A549 (cell line): ENCODE data around the gene PAXX. TPM values are rescaled to one million over a fixed set of nuclear protein-coding genes. Genes with fewer than 3 reads are reported as not detected.

Experiments used
- ATAC-seq, 2 experiments: fragments of 200-7000 bp in 1 of 2; fragments of >200 bp in 1 of 2; cut with Nextera tagmentation in 1 of 2; cut with Tn5 transposase in 1 of 2; 3 replicates each; pipeline versions ENCODE4 v1.8.0 to v1.9.1; 2018 to 2020; ENCODE audit warnings: mild to moderate bottlenecking in 1 of 2, moderate library complexity in 1 of 2
- CTCF ChIA-PET: fragments of 300-600 bp; sonication (Branson Sonifier 250); formaldehyde crosslinking; extraction: SDS; loops from one replicate; lab custom pipeline; 2021; ENCODE audit warnings: antibody characterized with exemption, inconsistent platforms; lab: Yijun Ruan, JAX
- POLR2A ChIA-PET: fragments of 350-600 bp; formaldehyde crosslinking; extraction: SDS; loops from one replicate; lab custom pipeline; 2021; ENCODE audit warnings: antibody characterized with exemption, inconsistent platforms; lab: Yijun Ruan, JAX
- DNase-seq, 2 experiments: peaks; one replicate each; pipeline versions ENCODE4 v3.0.0 to v3.0.0-alpha.2; 2011 to 2016; ENCODE audit warnings: low read depth in 1 of 2, low spot score in 1 of 2
- FAIRE-seq: peaks from 2 replicates; lab custom pipeline; 2011; peaks lifted over from hg19 to GRCh38; lab: Jason Lieb, UNC
- H3K27ac ChIP-seq, 2 experiments: fragments of >200 bp; sonication (Bioruptor Twin); formaldehyde crosslinking; 3 replicates each; pipeline ENCODE4 v1.5.1; 2016 to 2017
- H3K4me1 ChIP-seq: fragments of >200 bp; sonication (Bioruptor Twin); formaldehyde crosslinking; 3 replicates; pipeline ENCODE4 v1.6.1; 2016
- H3K4me2 ChIP-seq: fragments of >200 bp; sonication (Bioruptor Twin); formaldehyde crosslinking; 3 replicates; pipeline ENCODE4 v1.6.1; 2016
- H3K4me3 ChIP-seq: fragments of >200 bp; sonication (Bioruptor Twin); formaldehyde crosslinking; 3 replicates; pipeline ENCODE4 v1.5.1; 2016
- H3K9me3 ChIP-seq: fragments of >200 bp; sonication (Bioruptor Twin); formaldehyde crosslinking; 3 replicates; pipeline ENCODE4 v1.6.1; 2016
- BCL3 ChIP-seq: fragments of >200 bp; sonication (Bioruptor Twin); formaldehyde crosslinking; IDR thresholded peaks from 3 replicates; pipeline ENCODE4 v1.6.1; 2016
- BHLHE40 ChIP-seq: IDR thresholded peaks from 2 replicates; pipeline ENCODE4 v1.6.1; 2012; ENCODE audit warnings: low read depth, low read length, inconsistent platforms
- CHD4 ChIP-seq: fragments of 200-600 bp; sonication (generic); IDR thresholded peaks from 2 replicates; pipeline ENCODE4 v1.6.1; 2016; ENCODE audit warnings: antibody characterized with exemption, mild to moderate bottlenecking, borderline replicate concordance
- E2F6 ChIP-seq: IDR thresholded peaks from 2 replicates; pipeline ENCODE4 v1.6.1; 2012; ENCODE audit warnings: low read depth, borderline replicate concordance
- EHF ChIP-seq: fragments of 250-450 bp; sonication (Bioruptor Pico); IDR thresholded peaks from 2 replicates; pipeline ENCODE4 v1.5.0; 2020; ENCODE audit warnings: mild to moderate bottlenecking
- EHMT2 ChIP-seq: fragments of 200-600 bp; sonication (generic); IDR thresholded peaks from 2 replicates; pipeline ENCODE4 v1.6.1; 2016; ENCODE audit warnings: antibody characterized with exemption, low read depth, mild to moderate bottlenecking, moderate library complexity
- ESRRA ChIP-seq: fragments of 150-350 bp; IDR thresholded peaks from 2 replicates; pipeline ENCODE4 v1.6.1; 2014; ENCODE audit warnings: mild to moderate bottlenecking, low read length, borderline replicate concordance
- HDAC2 ChIP-seq: fragments of 200-600 bp; sonication (generic); IDR thresholded peaks from 2 replicates; pipeline ENCODE4 v1.6.1; 2016
- HES2 ChIP-seq: fragments of >200 bp; sonication (Bioruptor Twin); formaldehyde crosslinking; IDR thresholded peaks from 2 replicates; pipeline ENCODE4 v1.6.1; 2016
- HEYL ChIP-seq: fragments of 250-450 bp; sonication (Bioruptor Pico); IDR thresholded peaks from 2 replicates; pipeline ENCODE4 v1.8.0; 2021; ENCODE audit warnings: mild to moderate bottlenecking, moderate library complexity
- HOXB13 ChIP-seq: fragments of 250-450 bp; sonication (Bioruptor Pico); IDR thresholded peaks from 2 replicates; pipeline ENCODE4 v1.5.0; 2020; ENCODE audit warnings: low read depth, mild to moderate bottlenecking, moderate library complexity
- HOXB5 ChIP-seq: fragments of 250-450 bp; sonication (Bioruptor Pico); IDR thresholded peaks from 2 replicates; pipeline ENCODE4 v1.5.0; 2020; ENCODE audit warnings: mild to moderate bottlenecking, moderate library complexity
- JUNB ChIP-seq: fragments of >200 bp; sonication (Bioruptor Twin); formaldehyde crosslinking; IDR thresholded peaks from 2 replicates; pipeline ENCODE4 v1.6.1; 2016
- MAZ ChIP-seq: fragments of 150-350 bp; IDR thresholded peaks from 2 replicates; pipeline ENCODE4 v1.6.1; 2014; ENCODE audit warnings: antibody characterized with exemption, low read depth, low read length, borderline replicate concordance
- MYC ChIP-seq: IDR thresholded peaks from 2 replicates; pipeline ENCODE4 v1.6.1; 2012; ENCODE audit warnings: mild to moderate bottlenecking, inconsistent platforms, low read length, improper control_type of control experiment, borderline replicate concordance
- POLR2A ChIP-seq: IDR thresholded peaks from 2 replicates; pipeline ENCODE4 v1.6.1; 2012; ENCODE audit warnings: mild to moderate bottlenecking, low read length
- POLR2AphosphoS2 ChIP-seq: conservative IDR thresholded peaks from 2 replicates; pipeline ENCODE4 v1.6.1; 2012; ENCODE audit warnings: low read length, improper control_type of control experiment, inconsistent platforms
- RAD21 ChIP-seq, 2 experiments: fragments of >200 bp in 1 of 2; sonication (Bioruptor Twin) in 1 of 2; formaldehyde crosslinking in 1 of 2; IDR thresholded peaks in 1 of 2; conservative IDR thresholded peaks in 1 of 2; 2 replicates in 1 of 2; 3 replicates in 1 of 2; pipeline ENCODE4 v1.6.1; 2012 to 2018; ENCODE audit warnings: inconsistent platforms in 1 of 2
- RFX5 ChIP-seq: fragments of 450-650 bp; IDR thresholded peaks from 2 replicates; pipeline ENCODE4 v1.7.1; 2014; ENCODE audit warnings: antibody characterized with exemption, mild to moderate bottlenecking, moderate library complexity
- SMC3 ChIP-seq: fragments of >200 bp; sonication (Bioruptor Twin); formaldehyde crosslinking; IDR thresholded peaks from 3 replicates; pipeline ENCODE4 v1.6.1; 2018; ENCODE audit warnings: inconsistent platforms
- TFCP2L1 ChIP-seq: fragments of 250-450 bp; sonication (Bioruptor Pico); IDR thresholded peaks from 2 replicates; pipeline ENCODE4 v1.5.0; 2021; ENCODE audit warnings: mild to moderate bottlenecking
- ZFP36 ChIP-seq: fragments of 450-650 bp; IDR thresholded peaks from 2 replicates; pipeline ENCODE4 v1.6.1; 2014; ENCODE audit warnings: borderline replicate concordance; ENCODE audit not compliant: partially characterized antibody
- ZSCAN20 ChIP-seq: fragments of 250-450 bp; sonication (Bioruptor Pico); IDR thresholded peaks from 2 replicates; pipeline ENCODE4 v1.8.0; 2022; ENCODE audit warnings: mild to moderate bottlenecking, moderate library complexity
- WGBS: methylation state at CpG from one replicate; pipeline ENCODE4 v1.1.6; 2017; ENCODE audit errors: missing lambda C conversion rate; 5-methylcytosine and 5-hydroxymethylcytosine counted together
- polyA plus RNA-seq, 4 experiments: library from polyadenylated mRNA; depleted of rRNA in 3 of 4; stranded (reverse); fragments of >200 nt; fragmentation: RNase III in 1 of 4; extraction: RNeasy Plus Mini Kit Qiagen cat#74134 plus additional on column Dnase treatment in 1 of 4; gene quantifications; 2 replicates in 3 of 4; 3 replicates in 1 of 4; pipeline ENCODE4 v1.2.3, GENCODE V29; 2011 to 2017

PAXX gene
- polyA plus RNA-seq, 2 of the 4 experiments (the other 2 are of a cell fraction), result 15.6 to 53.2 TPM

- DNase-seq (no peak), ATAC-seq (no peak), FAIRE-seq (no peak)
- ChIA-PET POLR2A (interaction anchor here (2.1 kb wide), 1 partner anchor 11 kb away, joined by 7 read pairs; the partner anchor contains the start of gene PAXX), CTCF (interaction anchor here (0.8 to 1.7 kb wide), 5 partner anchors 8 to 48 kb away, joined by 3 to 6 read pairs (median 4); partner anchors contain the start of gene ABCA2)
- Histone ChIP-seq H3K27ac (no peak overlapping the region), H3K4me2 (no peak overlapping the region), H3K4me3 (no peak overlapping the region), H3K4me1 (peaks cover 6% of the 10 kb centered on the region; the same call in 1 of the 3 replicates), H3K9me3 (no peaks in the 10 kb centered on the region)
- WGBS, result 89% methylated on average over 16 of the region's 16 CpGs
- TF ChIP-seq HEYL (CRISPR knock-in tag), result no peak
- no peak for TF ChIP-seq ZFP36
- TF ChIP-seq SMC3, result no peak
- no peak for TF ChIP-seq MAZ
Measured at GRCh38 chr9:136980669-136981478, 11.3 kb upstream of the PAXX start.

- no peak for DNase-seq
Measured at GRCh38 chr9:136981588-136982231, 10.5 kb upstream of the PAXX start.

More at GRCh38 chr9:136981588-136982231, 10.5 kb upstream of the PAXX start:
- TF ChIP-seq HDAC2 (no peak), MYC (no peak), HES2 (no peak), BCL3 (no peak), RAD21 (conservative IDR thresholded peaks at IDR 0.05 in 1 of 2, IDR thresholded peaks at IDR 0.05 in 1 of 2) (no peak), HOXB13 (CRISPR knock-in tag) (no peak), TFCP2L1 (CRISPR knock-in tag) (no peak), POLR2A (no peak), EHF (CRISPR knock-in tag) (no peak), HOXB5 (CRISPR knock-in tag) (no peak), BHLHE40 (no peak), E2F6 (no peak), RFX5 (no peak), EHMT2 (no peak), ZSCAN20 (no peak), CHD4 (no peak), ESRRA (no peak), POLR2AphosphoS2 (no peak), JUNB (no peak)
- ChIA-PET POLR2A (interaction anchor here (2.1 kb wide), 1 partner anchor 10 kb away, joined by 7 read pairs; the partner anchor contains the start of gene PAXX), CTCF (interaction anchor here (0.7 to 1.7 kb wide), 6 partner anchors 10 to 83 kb away, joined by 3 to 9 read pairs (median 4); partner anchors contain the start of genes ABCA2 and C8G)
- Histone ChIP-seq H3K4me1 (peaks cover 6% of the 10 kb centered on the region; the same call in 1 of the 3 replicates), H3K4me3 (no peak overlapping the region), H3K9me3 (no peaks in the 10 kb centered on the region), H3K27ac (peak overlapping the region in 1 of 2 experiments; percentile 40; a peak in 2 of 6 replicates), H3K4me2 (no peak overlapping the region)
- no peak for FAIRE-seq
- 84% methylated on average over 11 of the region's 17 CpGs for WGBS
- no peak for ATAC-seq
